Measurements from ENCODE around the gene ZDHHC9.
"Not testable (repeated sequence)": the region's sequence is repeated elsewhere in the genome, so short reads cannot be mapped to it uniquely, and the experiment has no call there.

ZDHHC9 gene

GRCh38 chrX:129843459-129844306, at the start of gene ZDHHC9:
TSS of gene ZDHHC9 (minus strand) at chrX:129843886. CDS start at chrX:129841945, 1,941 bp downstream.
- DNase-seq = peak; percentile 52

- no peak for DNase-seq
Measured at GRCh38 chrX:129877401-129877800, 33.7 kb upstream of the ZDHHC9 start.

GRCh38 chrX:129876771-129877305, 33.2 kb upstream of the ZDHHC9 start:
- no peak for DNase-seq

GRCh38 chrX:129875669-129876068, 32.0 kb upstream of the ZDHHC9 start:
- no peak for DNase-seq

- no peak for DNase-seq
Measured at GRCh38 chrX:129872524-129872923, 28.8 kb upstream of the ZDHHC9 start.

- not testable (repeated sequence) for DNase-seq
Measured at GRCh38 chrX:129866321-129866720, 22.6 kb upstream of the ZDHHC9 start.

GRCh38 chrX:129859134-129859533, 15.4 kb upstream of the ZDHHC9 start:
- DNase-seq = not testable (repeated sequence)

- DNase-seq = not testable (repeated sequence)
Measured at GRCh38 chrX:129851825-129852224, 8.1 kb upstream of the ZDHHC9 start.

GRCh38 chrX:129846716-129847115, 3.0 kb upstream of the ZDHHC9 start:
- no peak for DNase-seq

GRCh38 chrX:129845616-129846190, 2.0 kb upstream of the ZDHHC9 start:
- no peak for DNase-seq

- no peak for DNase-seq
Measured at GRCh38 chrX:129843209-129843458, 552 bp downstream of the ZDHHC9 start.

- no peak for DNase-seq
Measured at GRCh38 chrX:129842510-129843208, 1.0 kb downstream of the ZDHHC9 start.

GRCh38 chrX:129840344-129840743, 3.3 kb downstream of the ZDHHC9 start:
- no peak for DNase-seq

GRCh38 chrX:129836827-129837226, 6.9 kb downstream of the ZDHHC9 start:
- DNase-seq = no peak

- no peak for DNase-seq
Measured at GRCh38 chrX:129833153-129833990, 10.3 kb downstream of the ZDHHC9 start.

GRCh38 chrX:129831091-129831885, 12.4 kb downstream of the ZDHHC9 start:
- no peak for DNase-seq

GRCh38 chrX:129830494-129830893, 13.2 kb downstream of the ZDHHC9 start:
- DNase-seq = no peak

- no peak for DNase-seq
Measured at GRCh38 chrX:129825746-129826505, 17.8 kb downstream of the ZDHHC9 start.

GRCh38 chrX:129824620-129825019, 19.1 kb downstream of the ZDHHC9 start:
- DNase-seq = no peak

- DNase-seq = peak; percentile 1
Measured at GRCh38 chrX:129823522-129823921, 20.2 kb downstream of the ZDHHC9 start.

GRCh38 chrX:129823115-129823514, 20.6 kb downstream of the ZDHHC9 start:
- peak; percentile 15 for DNase-seq
